Esophagus muscularis mucosa (tissue), 4 donors: ENCODE data around the gene RASD1. TPM values are rescaled to one million over a fixed set of nuclear protein-coding genes. Genes with fewer than 3 reads are reported as not detected.

Experiments used
- DNase-seq: peaks from one replicate; pipeline ENCODE4 v3.0.0-alpha.2; 2017; ENCODE audit errors: extremely low spot score
- H3K27ac ChIP-seq, 4 donors: fragments of 200-600 bp; sonication (generic); replicated peaks in 1 of 4; 1 replicate in 3 of 4; 2 replicates in 1 of 4; pipeline ENCODE4 v1.5.1; 2016 to 2019; ENCODE audit warnings: mild to moderate bottlenecking in 1 of 4
- H3K27me3 ChIP-seq, 4 donors: fragments of 200-600 bp; sonication (generic); one replicate each; pipeline versions ENCODE4 v1.5.1 to v1.6.0; 2016 to 2019
- H3K36me3 ChIP-seq, 4 donors: fragments of 200-600 bp; sonication (generic); one replicate each; pipeline ENCODE4 v1.5.1; 2016 to 2019
- H3K4me1 ChIP-seq, 4 donors: fragments of 200-600 bp; sonication (generic); one replicate each; pipeline ENCODE4 v1.5.1; 2016 to 2019
- H3K4me3 ChIP-seq, 4 donors: fragments of 200-600 bp; sonication (generic); 1 replicate in 2 of 4; 2 replicates in 2 of 4; pipeline ENCODE4 v1.5.1; 2016 to 2019; ENCODE audit warnings: mild to moderate bottlenecking in 4 of 4, moderate library complexity in 1 of 4
- H3K9me3 ChIP-seq, 4 donors: fragments of 200-600 bp; sonication (generic); 1 replicate in 3 of 4; 2 replicates in 1 of 4; pipeline ENCODE4 v1.5.1; 2016 to 2019
- EP300 ChIP-seq: sonication (generic); formaldehyde crosslinking; IDR thresholded peaks from one replicate; pipeline ENCODE4 v1.6.1; 2017; ENCODE audit warnings: antibody characterized with exemption
- POLR2A ChIP-seq: fragments of 450-650 bp; IDR thresholded peaks from one replicate; pipeline ENCODE4 v1.6.1; 2017; ENCODE audit warnings: antibody characterized with exemption, moderate library complexity, mild to moderate bottlenecking, low read depth
- POLR2AphosphoS5 ChIP-seq, 2 donors: sonication (generic); formaldehyde crosslinking; IDR thresholded peaks; one replicate each; pipeline ENCODE4 v1.6.1; 2017; ENCODE audit warnings: antibody characterized with exemption in 2 of 2
- WGBS: methylation state at CpG from one replicate; pipeline ENCODE4 v1.1.5; 2018; 5-methylcytosine and 5-hydroxymethylcytosine counted together
- intact Hi-C: fragments of 100-400 bp; cut with DNase I; formaldehyde crosslinking; loops from one replicate; pipeline ENCODE4 v1.15.1; 2023
- total RNA-seq, 4 donors: library from RNA; depleted of rRNA; stranded (reverse); fragments of >200 nt; gene quantifications; one replicate each; pipeline versions ENCODE4 v1.1.0 to v1.2.1, GENCODE V29; 2016
- TF ChIP-seq, protein P1 (sequence below), 3 experiments: fragments of 200-600 bp in 2 of 3; fragments of 450-650 bp in 1 of 3; sonication (generic) in 2 of 3; IDR thresholded peaks; one replicate each; pipeline ENCODE4 v1.5.1; 2017 to 2019; ENCODE audit warnings: antibody characterized with exemption in 3 of 3, mild to moderate bottlenecking in 2 of 3, moderate library complexity in 1 of 3

Gene RASD1
- total RNA-seq, 4 donors from 2014 or later: 5.0 to 17.9 (median 13.3) TPM

DNA sequence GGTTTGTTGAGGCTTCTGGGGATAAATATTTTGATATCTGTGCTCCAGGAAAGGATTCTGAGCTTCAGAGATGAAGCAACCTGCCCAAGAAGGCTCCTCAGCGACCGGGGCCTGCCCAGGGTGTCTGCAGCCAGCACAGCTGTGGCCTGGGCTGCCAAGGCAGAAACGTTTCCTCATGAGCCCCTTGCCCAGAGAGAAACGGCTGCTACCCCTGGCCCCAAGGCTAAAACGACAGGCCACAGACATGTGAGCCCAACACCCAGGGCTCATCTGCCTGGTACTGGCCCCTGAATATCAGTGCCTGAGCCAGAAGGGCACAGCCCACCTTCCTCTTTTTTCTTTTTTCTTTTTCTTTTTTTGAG is 45.4 kb upstream of the RASD1 start:
- DNase-seq: no peak
- peaks cover 0 to 12% (median 3%) of the 10 kb centered on the region in 4 donors for H3K4me1 ChIP-seq
- intact Hi-C loops: no loop called here
- no peak overlapping the region for H3K4me3 ChIP-seq
- no peaks in the 10 kb centered on the region for H3K9me3 ChIP-seq
- H3K27ac ChIP-seq: no peak overlapping the region
- TF ChIP-seq POLR2AphosphoS5 (IDR thresholded peaks at IDR 0.05) (no peak), EP300 (no peak)
- TF ChIP-seq, protein P1, sequence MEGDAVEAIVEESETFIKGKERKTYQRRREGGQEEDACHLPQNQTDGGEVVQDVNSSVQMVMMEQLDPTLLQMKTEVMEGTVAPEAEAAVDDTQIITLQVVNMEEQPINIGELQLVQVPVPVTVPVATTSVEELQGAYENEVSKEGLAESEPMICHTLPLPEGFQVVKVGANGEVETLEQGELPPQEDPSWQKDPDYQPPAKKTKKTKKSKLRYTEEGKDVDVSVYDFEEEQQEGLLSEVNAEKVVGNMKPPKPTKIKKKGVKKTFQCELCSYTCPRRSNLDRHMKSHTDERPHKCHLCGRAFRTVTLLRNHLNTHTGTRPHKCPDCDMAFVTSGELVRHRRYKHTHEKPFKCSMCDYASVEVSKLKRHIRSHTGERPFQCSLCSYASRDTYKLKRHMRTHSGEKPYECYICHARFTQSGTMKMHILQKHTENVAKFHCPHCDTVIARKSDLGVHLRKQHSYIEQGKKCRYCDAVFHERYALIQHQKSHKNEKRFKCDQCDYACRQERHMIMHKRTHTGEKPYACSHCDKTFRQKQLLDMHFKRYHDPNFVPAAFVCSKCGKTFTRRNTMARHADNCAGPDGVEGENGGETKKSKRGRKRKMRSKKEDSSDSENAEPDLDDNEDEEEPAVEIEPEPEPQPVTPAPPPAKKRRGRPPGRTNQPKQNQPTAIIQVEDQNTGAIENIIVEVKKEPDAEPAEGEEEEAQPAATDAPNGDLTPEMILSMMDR (IDR thresholded peaks at IDR 0.05): no peak
- H3K36me3 ChIP-seq: peaks cover 0 to 3% (median 0%) of the 10 kb centered on the region in 4 donors
- 68% methylated on average over 5 of the region's 5 CpGs for WGBS
- H3K27me3 ChIP-seq: no peaks in the 10 kb centered on the region

DNA sequence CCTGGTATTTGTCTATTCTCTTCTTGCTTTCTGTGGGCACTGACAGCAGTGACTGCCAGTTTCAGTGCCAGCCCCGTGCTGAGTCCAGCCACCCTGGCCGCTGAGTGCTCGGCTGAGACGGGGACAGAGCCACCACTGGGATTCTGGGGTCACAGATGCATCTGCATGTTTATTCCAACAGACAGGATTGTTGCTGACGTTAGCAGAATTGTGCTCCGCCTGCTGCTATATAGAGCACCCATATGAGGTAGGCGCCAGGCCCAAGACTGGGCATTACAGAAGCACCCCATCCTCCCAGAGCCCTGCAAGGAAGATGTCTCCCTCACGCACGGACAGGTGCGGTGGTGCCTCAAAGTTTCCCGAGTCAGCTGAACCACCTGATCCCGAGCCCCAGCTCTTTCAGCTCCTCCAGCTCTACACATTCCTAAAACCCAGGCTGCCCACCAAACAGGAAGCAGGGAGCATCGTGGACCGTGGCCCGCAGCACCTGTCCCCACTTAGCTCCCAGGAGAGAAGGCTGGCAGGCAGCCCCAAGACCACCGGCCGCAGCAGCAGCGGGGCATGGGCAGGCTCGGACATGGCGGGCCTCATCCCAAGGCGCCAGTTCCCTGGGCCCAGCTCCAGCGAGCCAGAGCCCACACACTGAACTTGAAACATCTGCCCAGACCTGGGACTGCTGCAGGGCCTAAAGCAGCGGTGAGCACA is 44.9 kb upstream of the RASD1 start:
- peaks cover 0 to 3% (median 0%) of the 10 kb centered on the region in 4 donors for H3K36me3 ChIP-seq
- no peaks in the 10 kb centered on the region for H3K27me3 ChIP-seq
- DNase-seq: no peak
- H3K4me3 ChIP-seq: no peak overlapping the region
- TF ChIP-seq, protein P1 (IDR thresholded peaks at IDR 0.05): no peak
- TF ChIP-seq POLR2A (no peak), EP300 (no peak), POLR2AphosphoS5 (IDR thresholded peaks at IDR 0.05) (no peak)
- H3K27ac ChIP-seq: no peak overlapping the region
- H3K4me1 ChIP-seq: peaks cover 0 to 14% (median 3%) of the 10 kb centered on the region in 4 donors
- WGBS: 75% methylated on average over 18 of the region's 23 CpGs
- intact Hi-C loops: no loop called here
- H3K9me3 ChIP-seq: no peaks in the 10 kb centered on the region

DNA sequence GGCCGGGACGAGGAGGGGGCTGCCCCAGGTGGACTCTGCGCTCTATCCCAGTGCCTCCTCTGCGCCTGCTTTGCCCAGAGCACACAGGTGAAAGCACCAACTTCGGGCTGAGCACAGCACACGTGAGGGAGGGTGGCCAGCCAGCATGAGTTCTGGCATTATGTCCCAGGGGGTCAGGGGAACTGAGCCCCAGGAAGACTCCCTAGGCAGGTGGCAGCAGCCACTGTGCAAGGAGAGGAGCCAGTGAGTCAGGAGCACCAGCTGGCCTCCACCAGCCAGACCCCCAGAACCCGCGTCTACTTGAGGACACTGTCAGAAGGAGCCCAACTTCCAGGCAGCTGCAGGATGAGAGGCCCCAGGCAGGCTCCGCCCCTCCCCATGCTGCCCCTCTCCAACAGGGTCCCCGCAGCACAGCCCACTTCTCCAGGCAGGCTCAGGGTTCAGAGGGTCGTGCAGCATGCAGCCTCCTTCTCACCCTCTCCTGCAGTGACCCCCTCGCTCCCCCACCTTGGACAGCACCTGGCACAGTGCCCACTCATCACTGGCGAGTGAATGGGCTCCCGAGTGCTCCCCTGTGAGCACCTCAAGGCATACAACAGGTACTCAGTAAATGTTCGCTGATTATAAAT is 44.2 kb upstream of the RASD1 start:
- peaks cover 0 to 3% (median 0%) of the 10 kb centered on the region in 4 donors for H3K36me3 ChIP-seq
- H3K27ac ChIP-seq: no peak overlapping the region
- intact Hi-C loops: no loop called here
- DNase-seq: no peak
- peaks cover 0 to 14% (median 0%) of the 10 kb centered on the region in 4 donors for H3K4me1 ChIP-seq
- TF ChIP-seq EP300 (no peak), POLR2A (no peak), POLR2AphosphoS5 (IDR thresholded peaks at IDR 0.05) (no peak)
- TF ChIP-seq, protein P1 (IDR thresholded peaks at IDR 0.05): no peak
- no peaks in the 10 kb centered on the region for H3K9me3 ChIP-seq
- H3K4me3 ChIP-seq: no peak overlapping the region
- WGBS: 80% methylated on average over 4 of the region's 15 CpGs
- no peaks in the 10 kb centered on the region for H3K27me3 ChIP-seq

DNA sequence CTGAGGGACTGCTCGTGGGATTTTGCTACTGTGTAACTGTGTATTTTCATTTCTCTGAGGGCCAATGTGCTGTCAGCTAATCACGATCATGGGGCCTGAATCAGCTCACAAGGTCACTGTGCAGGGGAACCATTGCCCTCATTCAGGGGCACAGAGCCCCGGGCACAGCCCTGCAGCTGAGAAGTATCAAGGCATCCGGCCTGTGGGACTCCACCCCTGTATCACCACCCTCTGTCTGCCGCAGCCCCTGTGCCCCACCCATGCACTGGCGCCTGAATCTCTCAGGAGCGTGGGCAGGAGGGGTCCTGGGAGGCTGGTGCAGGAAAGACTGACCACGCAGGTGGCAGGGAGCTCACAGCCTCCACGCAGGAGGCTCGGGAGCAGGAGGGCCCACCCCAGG is 43.4 kb upstream of the RASD1 start:
- Histone ChIP-seq H3K36me3 (peaks cover 0 to 2% (median 0%) of the 10 kb centered on the region in 4 donors), H3K4me1 (peaks cover 0 to 14% (median 0%) of the 10 kb centered on the region in 4 donors), H3K27ac (no peak overlapping the region), H3K4me3 (no peak overlapping the region), H3K9me3 (no peaks in the 10 kb centered on the region), H3K27me3 (no peaks in the 10 kb centered on the region)
- WGBS: 88% methylated on average over 3 of the region's 10 CpGs
- no peak for DNase-seq
- intact Hi-C loops: no loop called here
- TF ChIP-seq POLR2A: no peak
- TF ChIP-seq, protein P1 (IDR thresholded peaks at IDR 0.05): no peak
- TF ChIP-seq EP300: no peak
- no peak for TF ChIP-seq POLR2AphosphoS5 (IDR thresholded peaks at IDR 0.05)
